ENCODE data around the gene PLXNB3.
"Not testable (repeated sequence)": the region's sequence is repeated elsewhere in the genome, so short reads cannot be mapped to it uniquely, and the experiment has no call there.

The PLXNB3 gene

GRCh38 chrX:153731845-153732215 lies 32.2 kb upstream of the PLXNB3 start:
- DNase-seq (ENCODE audit: low read depth, low spot score), result no peak
- H3K27ac ChIP-seq, result no peak overlapping the region

DNA sequence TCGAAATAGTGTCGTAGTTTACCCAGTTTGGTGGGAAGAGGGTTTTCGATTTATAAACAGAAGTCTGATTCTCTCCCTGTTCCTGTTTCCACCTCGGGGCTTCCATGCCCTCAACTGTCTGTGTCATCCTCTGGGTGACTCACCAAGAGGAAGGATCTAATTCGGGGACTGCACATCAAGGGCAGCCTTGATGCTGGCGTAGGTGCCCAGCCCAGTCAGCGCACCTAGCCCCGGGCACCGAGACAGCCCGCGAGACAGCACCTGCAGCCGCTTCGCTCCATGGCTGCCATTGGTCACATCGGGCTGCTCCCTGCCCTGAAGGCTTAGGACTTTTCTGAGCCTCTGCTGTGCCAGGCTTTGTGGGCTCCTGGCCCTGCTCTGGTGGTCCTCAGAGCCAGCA lies 31.6 kb upstream of the PLXNB3 start:
- no peak for DNase-seq (ENCODE audit: low read depth, low spot score)
- H3K27ac ChIP-seq, result no peak overlapping the region

DNA sequence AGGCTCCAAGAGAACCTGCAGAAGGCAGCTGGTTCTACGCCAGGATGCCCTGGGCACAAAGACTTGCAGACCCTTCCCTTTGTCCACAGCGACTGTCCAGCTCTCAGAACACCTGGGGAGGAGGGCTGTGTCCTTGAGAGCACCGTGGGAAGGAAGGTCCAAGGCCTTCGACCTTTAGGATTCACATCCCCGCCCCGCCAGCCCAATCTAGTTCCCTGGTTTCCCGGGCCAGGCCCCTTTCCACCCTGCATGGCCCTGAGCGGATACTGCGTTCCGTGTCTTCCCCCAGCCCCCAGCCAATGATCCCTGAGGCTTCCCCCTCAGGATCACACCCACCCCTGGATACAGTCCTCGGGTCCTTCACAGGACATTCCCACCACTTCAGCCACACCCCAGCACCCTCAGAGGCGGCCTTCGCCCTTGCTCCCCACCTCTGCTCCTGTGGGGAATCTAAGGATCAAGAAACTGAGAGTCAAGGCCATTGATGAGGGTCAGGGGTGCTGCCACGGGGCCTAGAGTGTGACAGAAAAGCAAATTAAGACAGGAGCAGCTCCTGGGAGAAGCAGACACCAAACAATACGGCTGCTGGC lies 30.3 kb upstream of the PLXNB3 start:
- H3K27ac ChIP-seq, result no peak overlapping the region
- DNase-seq (ENCODE audit: low read depth, low spot score), result no peak

- DNase-seq (ENCODE audit: low read depth, low spot score), result no peak
- no peak overlapping the region for H3K27ac ChIP-seq
These were observed 29.2 kb upstream of the PLXNB3 start for GRCh38 chrX:153734871-153735270.

GRCh38 chrX:153735274-153735673 lies 28.8 kb upstream of the PLXNB3 start:
- no peak for DNase-seq (ENCODE audit: low read depth, low spot score)
- H3K27ac ChIP-seq, result no peak overlapping the region

DNA sequence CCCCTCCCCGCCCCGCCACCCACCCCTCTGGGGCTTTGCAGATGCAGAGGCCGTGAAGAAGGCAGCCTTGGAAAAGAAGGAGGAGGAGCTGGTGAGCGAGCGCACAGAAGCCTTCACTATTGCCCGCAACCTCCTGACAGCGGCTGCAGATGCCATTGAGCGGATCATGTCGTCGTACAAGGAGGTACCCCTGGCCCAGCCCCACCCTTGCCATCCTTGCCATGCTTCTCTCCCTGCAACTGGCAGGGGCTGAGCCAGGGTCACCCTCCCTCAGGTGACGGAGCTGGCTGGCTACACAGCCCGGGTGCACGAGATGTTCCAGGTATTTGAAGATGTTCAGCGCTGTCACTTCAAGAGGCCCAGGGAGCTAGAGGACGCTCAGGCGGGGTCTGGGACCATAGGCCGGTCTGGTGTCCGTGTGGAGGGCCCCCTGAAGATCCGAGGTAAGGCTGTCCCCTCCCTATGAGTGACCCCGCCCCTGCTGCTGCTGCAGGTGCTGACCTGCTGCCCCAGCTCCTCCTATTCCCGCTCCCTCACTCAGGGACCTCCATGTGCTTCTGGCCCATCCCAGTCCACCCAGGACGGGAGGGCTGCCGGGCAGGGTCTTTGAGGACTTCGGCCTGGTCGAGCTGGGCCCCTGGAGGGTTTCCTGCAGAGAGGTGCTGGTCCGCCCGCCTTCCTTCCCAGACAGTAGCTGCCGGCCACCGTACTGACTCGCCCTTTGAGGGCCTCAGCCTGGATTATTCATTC lies 27.8 kb upstream of the PLXNB3 start:
- DNase-seq (ENCODE audit: low read depth, low spot score), result no peak
- no peak overlapping the region for H3K27ac ChIP-seq

- H3K27ac ChIP-seq, result no peak overlapping the region
- no peak for DNase-seq (ENCODE audit: low read depth, low spot score)
These were observed 27.1 kb upstream of the PLXNB3 start for GRCh38 chrX:153736871-153737441.

DNA sequence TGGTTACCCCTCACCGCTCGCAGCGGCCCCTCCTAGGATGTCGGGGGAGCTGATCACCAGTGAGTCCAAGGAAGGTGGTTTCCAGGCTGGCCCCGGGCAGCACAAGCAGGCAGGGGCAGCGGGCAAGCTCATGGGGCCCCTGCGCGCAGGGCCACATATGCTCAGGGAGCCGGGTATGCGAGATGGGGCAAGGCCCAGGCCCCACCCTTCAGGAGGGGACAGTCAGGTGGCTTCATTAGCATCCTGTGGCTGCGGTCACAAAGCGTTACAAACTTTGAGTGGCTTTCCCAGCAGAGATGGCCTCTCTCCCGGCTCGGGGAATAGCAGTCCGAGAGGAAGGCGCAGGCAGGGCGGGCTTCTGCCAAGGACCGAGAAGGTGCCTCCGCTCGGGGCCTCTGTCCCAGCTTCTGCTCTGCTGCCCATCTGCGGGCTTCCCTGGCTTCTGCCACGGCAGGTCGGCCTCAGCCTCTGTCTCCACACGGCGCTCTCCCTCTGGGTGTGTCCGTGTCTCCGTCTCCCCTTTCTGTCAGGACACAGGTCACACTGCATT lies 25.9 kb upstream of the PLXNB3 start:
- no peak overlapping the region for H3K27ac ChIP-seq
- DNase-seq (ENCODE audit: low read depth, low spot score), result no peak

DNA sequence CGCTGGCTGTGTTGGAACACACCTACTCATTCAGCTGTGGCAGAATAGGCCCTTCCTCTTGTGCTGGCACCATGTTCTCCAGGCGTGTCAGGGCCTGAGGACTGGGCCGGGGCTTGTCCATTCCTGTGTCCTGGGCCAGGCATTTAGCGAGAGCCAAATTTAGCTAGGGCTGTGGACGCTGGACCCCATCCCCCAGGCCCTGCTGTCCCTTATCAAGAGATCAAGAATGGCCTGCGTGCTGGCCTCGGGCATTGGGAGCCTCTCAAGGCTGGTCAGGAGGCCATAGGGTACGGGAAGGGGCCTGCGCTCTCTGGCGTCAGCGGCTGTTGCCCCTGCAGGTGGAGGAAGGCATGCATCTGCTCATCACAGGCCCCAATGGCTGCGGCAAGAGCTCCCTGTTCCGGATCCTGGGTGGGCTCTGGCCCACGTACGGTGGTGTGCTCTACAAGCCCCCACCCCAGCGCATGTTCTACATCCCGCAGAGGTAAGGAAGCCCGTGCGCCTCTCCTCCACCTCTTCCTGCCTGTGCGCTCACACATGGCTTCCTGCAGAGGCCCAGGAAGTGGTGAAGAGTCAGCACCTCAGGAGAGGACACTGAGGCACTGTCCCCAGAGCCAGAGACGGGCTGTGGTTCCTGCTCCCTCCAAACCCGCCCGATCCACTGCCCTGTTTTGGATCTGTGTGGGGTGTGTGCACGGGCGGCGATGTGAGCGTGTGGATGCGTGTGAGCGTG lies 24.1 kb upstream of the PLXNB3 start:
- H3K27ac ChIP-seq, result no peak overlapping the region
- no peak for DNase-seq (ENCODE audit: low read depth, low spot score)

DNA sequence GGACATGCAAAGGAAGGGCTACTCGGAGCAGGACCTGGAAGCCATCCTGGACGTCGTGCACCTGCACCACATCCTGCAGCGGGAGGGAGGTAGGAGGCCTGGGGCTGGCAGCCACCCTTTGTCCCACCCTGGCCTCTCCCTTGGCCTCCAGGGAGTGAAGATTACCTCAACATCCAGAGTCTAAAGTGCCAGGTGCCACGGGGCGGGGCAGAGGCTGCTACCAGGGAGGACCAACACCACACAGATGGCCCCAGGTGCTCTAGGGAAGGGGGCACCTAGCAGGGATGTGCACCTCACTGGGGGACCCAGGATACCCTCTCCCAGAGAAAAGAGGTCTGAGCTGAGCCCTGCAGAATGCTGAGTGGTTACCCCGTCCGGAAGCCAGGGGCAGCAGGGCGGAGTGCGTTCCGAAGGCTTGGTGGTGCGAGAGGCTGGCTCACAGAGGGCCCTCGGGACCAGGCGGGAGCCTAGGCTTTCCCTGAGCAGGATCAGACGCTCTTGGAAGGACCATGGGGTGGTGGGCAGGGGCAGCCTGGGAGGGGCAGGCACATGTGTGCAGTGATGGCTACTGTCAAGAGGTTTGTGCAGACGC lies 23.3 kb upstream of the PLXNB3 start:
- no peak overlapping the region for H3K27ac ChIP-seq
- DNase-seq (ENCODE audit: low read depth, low spot score), result no peak

DNA sequence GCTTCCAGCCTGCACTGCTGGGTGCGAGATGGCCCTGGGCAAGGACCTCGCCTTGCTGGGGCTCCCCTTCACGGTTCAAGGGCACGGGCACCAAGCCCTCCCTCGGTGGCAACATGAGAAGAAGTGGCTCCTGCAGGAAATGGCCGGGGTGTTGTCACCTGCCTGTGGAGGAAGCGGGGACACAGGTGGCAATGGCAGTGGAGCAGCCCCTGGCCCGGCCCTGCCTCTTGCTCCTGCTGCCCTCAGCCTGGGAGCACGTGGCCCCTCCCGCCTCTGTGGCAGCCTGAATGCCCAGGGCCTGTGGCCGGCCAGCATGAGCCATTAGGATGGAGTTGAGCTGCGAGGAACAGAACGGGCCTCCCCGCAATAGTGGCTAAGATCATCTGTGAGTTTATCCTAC lies 22.6 kb upstream of the PLXNB3 start:
- DNase-seq (ENCODE audit: low read depth, low spot score), result no peak
- H3K27ac ChIP-seq, result no peak overlapping the region

DNA sequence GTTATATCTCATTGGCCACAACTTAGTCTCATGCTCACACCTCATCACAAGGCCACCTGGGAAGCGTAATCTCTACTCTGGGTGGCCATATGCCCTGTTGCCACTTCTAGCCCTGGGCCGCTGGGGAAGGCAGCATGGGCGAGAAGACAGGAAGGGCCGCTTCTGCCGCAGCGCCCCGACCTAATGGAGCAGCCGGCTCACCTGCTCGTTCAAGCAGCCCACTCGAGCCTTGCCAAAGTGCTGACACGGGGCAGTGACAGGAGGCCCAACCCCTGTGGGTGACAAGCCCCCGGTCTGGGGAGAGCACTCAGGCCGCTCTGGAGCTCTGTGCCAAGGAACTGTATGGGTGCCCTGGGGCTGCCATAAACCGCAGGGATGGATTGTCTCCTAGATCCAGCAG lies 21.9 kb upstream of the PLXNB3 start:
- DNase-seq (ENCODE audit: low read depth, low spot score); H3K27ac ChIP-seq: not testable (repeated sequence)

- H3K27ac ChIP-seq; DNase-seq (ENCODE audit: low read depth, low spot score): not testable (repeated sequence)
These were observed 21.1 kb upstream of the PLXNB3 start for GRCh38 chrX:153742796-153743467.

GRCh38 chrX:153743468-153744209 lies 20.4 kb upstream of the PLXNB3 start:
- not testable (repeated sequence) for DNase-seq (ENCODE audit: low read depth, low spot score); H3K27ac ChIP-seq

DNA sequence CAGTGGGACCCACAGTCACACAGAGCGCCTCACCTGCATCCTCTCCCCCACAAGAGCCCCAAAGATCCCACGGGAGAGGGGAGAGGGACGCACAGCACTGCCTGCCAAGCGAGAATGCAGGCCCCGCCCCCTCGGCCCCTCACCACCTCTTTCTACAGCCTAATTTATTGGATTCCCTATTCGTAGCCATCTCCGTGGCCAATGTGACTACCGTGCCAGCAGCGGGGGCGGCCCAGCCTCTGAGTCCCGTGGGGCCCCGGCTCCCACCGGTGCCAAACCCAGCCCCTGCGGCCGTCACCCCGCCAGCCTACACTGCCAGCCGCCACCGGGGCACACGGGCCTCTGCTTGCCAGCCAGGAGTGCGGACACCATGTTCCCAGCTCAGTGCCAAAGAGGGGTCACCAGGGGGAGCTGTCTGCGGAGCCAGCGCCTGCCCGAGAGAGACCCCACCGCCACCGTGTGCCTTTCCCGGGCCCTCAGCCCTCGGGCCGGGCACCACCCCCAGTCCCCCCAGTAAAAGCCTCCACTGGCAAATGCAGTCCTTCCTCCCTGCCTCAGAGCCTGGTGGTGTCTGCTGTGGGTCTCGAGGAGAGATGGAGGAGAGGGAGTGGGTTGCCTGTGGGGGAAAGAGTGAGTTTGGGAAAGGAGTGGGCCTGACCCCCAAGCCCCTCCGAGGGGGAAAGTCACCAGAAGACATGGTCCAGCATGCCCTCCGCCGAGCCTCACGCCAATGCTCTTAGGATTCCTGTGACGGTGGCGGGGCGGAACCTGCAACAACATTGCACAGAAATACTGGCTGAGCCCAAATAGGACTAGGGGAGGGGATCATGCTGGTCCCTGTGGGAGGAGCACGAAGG lies 19.6 kb upstream of the PLXNB3 start:
- no peak overlapping the region for H3K27ac ChIP-seq
- no peak for DNase-seq (ENCODE audit: low read depth, low spot score)

DNA sequence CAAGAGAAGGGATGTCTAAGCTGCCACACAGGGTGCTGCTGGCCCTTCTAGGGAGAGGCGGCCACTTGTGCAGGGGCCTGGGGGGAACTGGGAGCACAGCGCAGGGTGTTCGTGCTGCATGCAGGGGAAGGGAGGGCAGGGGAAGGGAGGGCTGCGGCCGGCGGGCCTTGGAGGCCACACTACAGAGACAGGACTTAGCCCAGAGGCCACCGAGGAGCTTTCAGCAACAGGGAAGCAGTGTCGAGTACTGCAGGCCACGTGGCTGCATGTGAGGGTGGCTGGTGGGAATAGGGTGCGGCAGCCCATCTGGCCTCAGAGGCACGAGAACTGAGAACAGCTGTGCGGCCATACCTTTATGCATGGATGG lies 19.0 kb upstream of the PLXNB3 start:
- not testable (repeated sequence) for DNase-seq (ENCODE audit: low read depth, low spot score); H3K27ac ChIP-seq

DNA sequence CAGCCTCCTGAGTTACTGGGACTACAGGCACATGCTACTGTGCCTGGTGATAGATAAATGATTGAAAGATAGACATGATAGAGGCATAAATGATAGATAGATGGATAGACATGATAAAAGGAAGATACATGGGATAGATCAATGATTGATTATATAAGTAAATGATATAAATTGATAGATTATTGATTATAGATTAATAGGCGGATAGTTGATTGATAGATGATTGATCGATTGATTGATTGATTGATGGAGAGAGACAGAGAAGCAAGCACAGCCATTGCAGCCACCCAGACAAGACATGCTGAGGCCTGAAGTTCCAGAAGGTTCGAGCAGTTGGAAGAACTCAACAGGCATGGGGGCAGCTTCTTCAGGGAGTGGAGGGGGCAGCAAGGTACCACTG lies 17.7 kb upstream of the PLXNB3 start:
- no peak for DNase-seq (ENCODE audit: low read depth, low spot score)

DNA sequence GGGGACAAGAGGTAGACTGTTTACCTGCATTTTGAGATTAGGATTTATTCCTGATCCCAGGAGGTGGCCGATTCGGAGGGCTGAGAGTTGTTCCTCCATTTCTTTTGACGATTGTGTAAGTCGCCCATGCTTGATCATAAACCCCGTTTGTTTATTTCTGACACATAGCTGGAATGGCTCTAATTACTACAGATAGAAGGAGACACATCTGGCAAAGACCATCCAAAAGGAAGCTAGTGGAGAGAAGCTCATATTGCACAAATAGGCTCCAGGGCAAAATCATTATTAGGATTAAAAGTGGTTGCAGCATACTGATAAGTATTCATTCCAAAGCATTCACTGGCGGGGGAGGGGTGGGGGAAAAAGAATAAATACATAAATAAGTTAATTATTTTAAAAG lies 17.1 kb upstream of the PLXNB3 start:
- DNase-seq (ENCODE audit: low read depth, low spot score), result not testable (repeated sequence)

More for the DNA sequence above, 17.7 kb upstream of the PLXNB3 start:
- H3K27ac ChIP-seq, result no peak overlapping the region

More for the DNA sequence above, 17.1 kb upstream of the PLXNB3 start:
- not testable (repeated sequence) for H3K27ac ChIP-seq

Measured in epithelial cell of prostate (primary cell).